HEK293 (cell line): ENCODE data around the gene BEGAIN.

Experiments
- CTCF ChIA-PET: fragments of 350-600 bp; formaldehyde crosslinking; extraction: SDS; loops from one replicate; lab custom pipeline; 2021; ENCODE audit warnings: antibody characterized with exemption; lab: Yijun Ruan, JAX
- POLR2A ChIA-PET: fragments of 300-600 bp; formaldehyde crosslinking; extraction: SDS; loops from one replicate; lab custom pipeline; 2020; ENCODE audit warnings: antibody characterized with exemption, inconsistent platforms; lab: Yijun Ruan, JAX
- H3K27ac ChIP-seq: fragments of 200-500 bp; sonication (Bioruptor generic); 2 replicates; pipeline ENCODE4 v1.5.1; 2014; ENCODE audit warnings: low read depth, low read length, control low read depth, inconsistent platforms; ENCODE audit errors: extremely low read depth
- H3K36me3 ChIP-seq, 2 experiments: fragments of 200-500 bp in 1 of 2; sonication (Bioruptor generic) in 1 of 2; 1 replicate in 1 of 2; 2 replicates in 1 of 2; pipeline ENCODE4 v1.5.1; 2014 to 2017; ENCODE audit warnings: inconsistent platforms in 2 of 2, low read length in 2 of 2; ENCODE audit not compliant: control insufficient read depth in 2 of 2, insufficient read depth in 1 of 2
- H3K4me1 ChIP-seq: fragments of 200-500 bp; sonication (Bioruptor generic); 2 replicates; pipeline ENCODE4 v1.5.1; 2014; ENCODE audit warnings: mild to moderate bottlenecking, low read length, inconsistent platforms; ENCODE audit not compliant: control insufficient read depth, insufficient read depth
- H3K4me3 ChIP-seq: 2 replicates; pipeline ENCODE4 v1.5.1; 2011; ENCODE audit warnings: low read depth, mild to moderate bottlenecking, control low read depth, low read length, moderate library complexity
- H3K9me3 ChIP-seq: fragments of 200-500 bp; sonication (Bioruptor generic); 2 replicates; pipeline ENCODE4 v1.5.1; 2014; ENCODE audit warnings: low read depth, low read length, inconsistent platforms; ENCODE audit not compliant: control insufficient read depth, insufficient read depth
- GLI2 ChIP-seq: fragments of 450-650 bp; formaldehyde crosslinking; IDR thresholded peaks from 2 replicates; pipeline ENCODE4; 2017; ENCODE audit warnings: missing biosample characterization, missing genetic modification characterization, low read depth, borderline replicate concordance
- GLIS1 ChIP-seq: fragments of 450-650 bp; formaldehyde crosslinking; IDR thresholded peaks from 2 replicates; pipeline ENCODE4 v1.5.1; 2016; ENCODE audit warnings: missing biosample characterization, missing genetic modification characterization
- IKZF3 ChIP-seq: fragments of 450-650 bp; IDR thresholded peaks from 2 replicates; pipeline ENCODE4 v1.5.0; 2018; ENCODE audit warnings: missing biosample characterization, mild to moderate bottlenecking, missing genetic modification characterization, moderate library complexity
- KLF7 ChIP-seq: fragments of 450-650 bp; formaldehyde crosslinking; IDR thresholded peaks from 2 replicates; pipeline ENCODE4 v1.5.1; 2016; ENCODE audit warnings: missing biosample characterization, missing genetic modification characterization, borderline replicate concordance
- SCRT1 ChIP-seq: fragments of 450-650 bp; formaldehyde crosslinking; IDR thresholded peaks from 2 replicates; pipeline ENCODE4 v1.5.1; 2016; ENCODE audit warnings: missing biosample characterization, missing genetic modification characterization, borderline replicate concordance
- SCRT2 ChIP-seq: fragments of 450-650 bp; formaldehyde crosslinking; IDR thresholded peaks from 2 replicates; pipeline ENCODE4 v1.5.1; 2016; ENCODE audit warnings: missing biosample characterization, missing genetic modification characterization
- ZBTB48 ChIP-seq: fragments of 450-650 bp; formaldehyde crosslinking; IDR thresholded peaks from 2 replicates; pipeline ENCODE4 v1.5.1; 2016; ENCODE audit warnings: missing biosample characterization, missing genetic modification characterization
- ZNF184 ChIP-seq: fragments of 450-650 bp; IDR thresholded peaks from 2 replicates; pipeline ENCODE4 v1.5.1; 2018; ENCODE audit warnings: missing biosample characterization, mild to moderate bottlenecking, missing genetic modification characterization
- ZNF366 ChIP-seq: fragments of 450-650 bp; formaldehyde crosslinking; conservative IDR thresholded peaks from 2 replicates; pipeline ENCODE4 v1.5.1; 2016; ENCODE audit warnings: missing biosample characterization, missing genetic modification characterization
- ZNF664 ChIP-seq: fragments of 450-650 bp; formaldehyde crosslinking; IDR thresholded peaks from 2 replicates; pipeline ENCODE4 v1.5.1; 2016; ENCODE audit warnings: missing biosample characterization, missing genetic modification characterization
- ZNF777 ChIP-seq: fragments of 450-650 bp; formaldehyde crosslinking; IDR thresholded peaks from 2 replicates; pipeline ENCODE4 v1.5.1; 2017; ENCODE audit warnings: missing biosample characterization, missing genetic modification characterization, borderline replicate concordance
- TF ChIP-seq, protein P1 (sequence below): fragments of 450-650 bp; formaldehyde crosslinking; IDR thresholded peaks from 2 replicates; pipeline ENCODE4 v1.5.1; 2016; ENCODE audit warnings: missing biosample characterization, missing genetic modification characterization
- TF ChIP-seq, protein P2 (sequence below): fragments of 450-650 bp; IDR thresholded peaks from 2 replicates; pipeline ENCODE4 v1.5.1; 2018; ENCODE audit warnings: missing biosample characterization, mild to moderate bottlenecking, missing genetic modification characterization
- TF ChIP-seq, protein P3 (sequence below): fragments of 450-650 bp; formaldehyde crosslinking; IDR thresholded peaks from 2 replicates; pipeline ENCODE4; 2016; ENCODE audit warnings: missing biosample characterization, missing genetic modification characterization

Gene BEGAIN

GRCh38 chr14:100590726-100591452 lies 3.7 kb upstream of the BEGAIN start:
- TF ChIP-seq, protein P1, sequence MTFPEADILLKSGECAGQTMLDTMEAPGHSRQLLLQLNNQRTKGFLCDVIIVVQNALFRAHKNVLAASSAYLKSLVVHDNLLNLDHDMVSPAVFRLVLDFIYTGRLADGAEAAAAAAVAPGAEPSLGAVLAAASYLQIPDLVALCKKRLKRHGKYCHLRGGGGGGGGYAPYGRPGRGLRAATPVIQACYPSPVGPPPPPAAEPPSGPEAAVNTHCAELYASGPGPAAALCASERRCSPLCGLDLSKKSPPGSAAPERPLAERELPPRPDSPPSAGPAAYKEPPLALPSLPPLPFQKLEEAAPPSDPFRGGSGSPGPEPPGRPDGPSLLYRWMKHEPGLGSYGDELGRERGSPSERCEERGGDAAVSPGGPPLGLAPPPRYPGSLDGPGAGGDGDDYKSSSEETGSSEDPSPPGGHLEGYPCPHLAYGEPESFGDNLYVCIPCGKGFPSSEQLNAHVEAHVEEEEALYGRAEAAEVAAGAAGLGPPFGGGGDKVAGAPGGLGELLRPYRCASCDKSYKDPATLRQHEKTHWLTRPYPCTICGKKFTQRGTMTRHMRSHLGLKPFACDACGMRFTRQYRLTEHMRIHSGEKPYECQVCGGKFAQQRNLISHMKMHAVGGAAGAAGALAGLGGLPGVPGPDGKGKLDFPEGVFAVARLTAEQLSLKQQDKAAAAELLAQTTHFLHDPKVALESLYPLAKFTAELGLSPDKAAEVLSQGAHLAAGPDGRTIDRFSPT: no peak
- TF ChIP-seq KLF7 (tag by site-specific recombination) (no peak), ZNF777 (tag by site-specific recombination) (0 out of 2 replicates have a peak, but pooled peaks have one; percentile 17), ZNF366 (tag by site-specific recombination) (no peak), GLIS1 (tag by site-specific recombination) (peak; percentile 32)
- TF ChIP-seq, protein P2, sequence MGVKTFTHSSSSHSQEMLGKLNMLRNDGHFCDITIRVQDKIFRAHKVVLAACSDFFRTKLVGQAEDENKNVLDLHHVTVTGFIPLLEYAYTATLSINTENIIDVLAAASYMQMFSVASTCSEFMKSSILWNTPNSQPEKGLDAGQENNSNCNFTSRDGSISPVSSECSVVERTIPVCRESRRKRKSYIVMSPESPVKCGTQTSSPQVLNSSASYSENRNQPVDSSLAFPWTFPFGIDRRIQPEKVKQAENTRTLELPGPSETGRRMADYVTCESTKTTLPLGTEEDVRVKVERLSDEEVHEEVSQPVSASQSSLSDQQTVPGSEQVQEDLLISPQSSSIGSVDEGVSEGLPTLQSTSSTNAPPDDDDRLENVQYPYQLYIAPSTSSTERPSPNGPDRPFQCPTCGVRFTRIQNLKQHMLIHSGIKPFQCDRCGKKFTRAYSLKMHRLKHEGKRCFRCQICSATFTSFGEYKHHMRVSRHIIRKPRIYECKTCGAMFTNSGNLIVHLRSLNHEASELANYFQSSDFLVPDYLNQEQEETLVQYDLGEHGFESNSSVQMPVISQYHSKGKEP: no peak
- H3K9me3 ChIP-seq: no peaks in the 10 kb centered on the region
- ChIA-PET CTCF (no interaction called here), POLR2A (no interaction called here)
- no peaks in the 10 kb centered on the region for H3K4me1 ChIP-seq
- no peak overlapping the region for H3K27ac ChIP-seq
- H3K36me3 ChIP-seq: no peaks in the 10 kb centered on the region
- H3K4me3 ChIP-seq: no peak overlapping the region

DNA sequence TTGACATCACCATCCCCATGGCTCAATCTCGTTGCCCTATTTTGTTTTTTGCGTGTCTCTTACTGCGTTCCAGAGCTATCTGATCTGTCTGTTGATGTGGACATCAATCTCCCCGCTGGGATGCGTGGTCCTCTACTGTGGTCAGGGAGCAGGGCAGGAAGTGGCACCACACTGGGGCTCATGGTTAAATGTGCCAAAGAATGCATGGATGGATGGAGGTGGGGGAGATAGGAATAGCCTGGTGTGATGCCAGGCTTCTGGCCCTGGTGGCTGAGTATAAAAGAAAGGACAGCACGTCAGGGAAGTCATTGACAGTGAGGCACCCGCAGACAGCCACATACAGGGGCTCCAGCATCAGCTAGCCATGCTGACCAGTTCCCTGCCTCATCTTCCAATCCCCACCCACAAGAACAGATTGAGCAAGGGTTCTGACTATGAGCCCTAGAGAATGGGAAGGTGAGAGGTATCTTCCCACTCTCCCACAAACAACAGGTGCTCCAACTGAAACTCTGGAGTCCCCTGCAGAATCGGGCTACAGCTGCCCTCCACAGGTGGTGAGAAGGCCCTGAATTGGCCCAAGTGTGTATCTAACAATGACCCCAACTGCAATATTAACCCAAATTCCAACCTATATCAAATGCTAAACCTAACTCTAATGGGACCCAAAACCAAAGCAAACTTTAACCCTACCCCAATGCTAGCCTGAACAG lies 2.7 kb upstream of the BEGAIN start:
- no peak for TF ChIP-seq ZNF184
- peak; percentile 79 for TF ChIP-seq SCRT2 (tag by site-specific recombination)
- TF ChIP-seq IKZF3 (tag by site-specific recombination): no peak
- TF ChIP-seq SCRT1 (tag by site-specific recombination): 0 out of 2 replicates have a peak, but pooled peaks have one; percentile 35
- Histone ChIP-seq H3K4me1 (no peaks in the 10 kb centered on the region), H3K27ac (no peak overlapping the region), H3K9me3 (no peaks in the 10 kb centered on the region), H3K4me3 (no peak overlapping the region), H3K36me3 (no peaks in the 10 kb centered on the region)
- POLR2A ChIA-PET: no interaction called here
- CTCF ChIA-PET: no interaction called here

GRCh38 chr14:100589071-100589759 lies 2.0 kb upstream of the BEGAIN start:
- H3K27ac ChIP-seq: no peak overlapping the region
- ChIA-PET CTCF (interaction anchor here (0.7 kb wide), 1 partner anchor 149 kb away, joined by 3 read pairs; no protein-coding TSS in a partner anchor), POLR2A (no interaction called here)
- H3K4me3 ChIP-seq: no peak overlapping the region
- H3K36me3 ChIP-seq: no peaks in the 10 kb centered on the region
- no peaks in the 10 kb centered on the region for H3K9me3 ChIP-seq
- H3K4me1 ChIP-seq: no peaks in the 10 kb centered on the region
- TF ChIP-seq ZNF664 (no peak), GLI2 (tag by site-specific recombination) (no peak), ZBTB48 (tag by site-specific recombination) (peak; percentile 39; the same call in 1 of the 2 replicates)
- TF ChIP-seq, protein P3, sequence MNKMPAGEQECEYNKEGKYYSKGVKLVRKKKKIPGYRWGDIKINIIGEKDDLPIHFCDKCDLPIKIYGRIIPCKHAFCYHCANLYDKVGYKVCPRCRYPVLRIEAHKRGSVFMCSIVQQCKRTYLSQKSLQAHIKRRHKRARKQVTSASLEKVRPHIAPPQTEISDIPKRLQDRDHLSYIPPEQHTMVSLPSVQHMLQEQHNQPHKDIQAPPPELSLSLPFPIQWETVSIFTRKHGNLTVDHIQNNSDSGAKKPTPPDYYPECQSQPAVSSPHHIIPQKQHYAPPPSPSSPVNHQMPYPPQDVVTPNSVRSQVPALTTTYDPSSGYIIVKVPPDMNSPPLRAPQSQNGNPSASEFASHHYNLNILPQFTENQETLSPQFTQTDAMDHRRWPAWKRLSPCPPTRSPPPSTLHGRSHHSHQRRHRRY: no peak
